ENCODE measurements around the gene PARVB. TPM values are rescaled to one million over a fixed set of nuclear protein-coding genes. Genes with fewer than 3 reads are reported as not detected.

PARVB gene
- total RNA-seq, 4 donors from 2014 or later = 3.3 to 20.8 (median 11.7) TPM

DNA sequence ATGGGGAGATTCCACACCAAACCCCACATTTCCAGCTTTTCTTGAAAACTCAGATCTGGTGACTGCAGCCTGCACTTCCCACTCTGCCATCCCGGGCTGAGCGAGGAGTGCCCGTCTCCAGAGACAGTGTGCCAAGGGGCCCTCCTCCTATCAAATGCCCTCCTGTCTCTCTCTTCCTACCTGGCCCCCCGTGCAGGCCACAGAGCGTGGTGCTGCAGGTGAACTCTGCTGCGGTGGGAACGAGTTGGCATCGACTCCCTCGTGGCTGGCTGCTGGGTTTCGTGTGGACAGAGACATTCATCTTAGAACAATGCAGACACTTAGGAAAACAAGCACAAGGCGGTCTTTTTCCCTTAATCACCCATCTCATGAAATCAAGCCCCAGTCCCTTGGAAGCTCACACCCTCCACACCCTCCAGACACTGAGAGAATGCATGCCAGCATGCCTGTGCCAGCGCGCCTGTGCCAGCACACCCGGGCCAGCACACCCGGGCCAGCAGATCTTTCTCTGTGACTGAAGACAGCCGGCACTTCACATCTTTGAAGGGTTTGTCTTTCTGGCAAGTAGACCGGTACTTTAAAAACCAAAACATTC, 65.0 kb downstream of the PARVB start:
- H3K36me3 ChIP-seq = no peaks in the 10 kb centered on the region
- no peaks in the 10 kb centered on the region for H3K9me3 ChIP-seq
- no peak for TF ChIP-seq POLR2A (IDR thresholded peaks at IDR 0.05)
- TF ChIP-seq, protein P1, sequence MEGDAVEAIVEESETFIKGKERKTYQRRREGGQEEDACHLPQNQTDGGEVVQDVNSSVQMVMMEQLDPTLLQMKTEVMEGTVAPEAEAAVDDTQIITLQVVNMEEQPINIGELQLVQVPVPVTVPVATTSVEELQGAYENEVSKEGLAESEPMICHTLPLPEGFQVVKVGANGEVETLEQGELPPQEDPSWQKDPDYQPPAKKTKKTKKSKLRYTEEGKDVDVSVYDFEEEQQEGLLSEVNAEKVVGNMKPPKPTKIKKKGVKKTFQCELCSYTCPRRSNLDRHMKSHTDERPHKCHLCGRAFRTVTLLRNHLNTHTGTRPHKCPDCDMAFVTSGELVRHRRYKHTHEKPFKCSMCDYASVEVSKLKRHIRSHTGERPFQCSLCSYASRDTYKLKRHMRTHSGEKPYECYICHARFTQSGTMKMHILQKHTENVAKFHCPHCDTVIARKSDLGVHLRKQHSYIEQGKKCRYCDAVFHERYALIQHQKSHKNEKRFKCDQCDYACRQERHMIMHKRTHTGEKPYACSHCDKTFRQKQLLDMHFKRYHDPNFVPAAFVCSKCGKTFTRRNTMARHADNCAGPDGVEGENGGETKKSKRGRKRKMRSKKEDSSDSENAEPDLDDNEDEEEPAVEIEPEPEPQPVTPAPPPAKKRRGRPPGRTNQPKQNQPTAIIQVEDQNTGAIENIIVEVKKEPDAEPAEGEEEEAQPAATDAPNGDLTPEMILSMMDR (IDR thresholded peaks at IDR 0.05) = no peak
- no peak for DNase-seq
- no peak overlapping the region for H3K4me3 ChIP-seq
- peaks cover 7 to 56% (median 24%) of the 10 kb centered on the region in 3 donors for H3K4me1 ChIP-seq
- peaks cover 0 to 50% (median 0%) of the 10 kb centered on the region in 4 donors for H3K27me3 ChIP-seq
- 17 to 36% methylated on average over 6 to 11 of the region's 17 CpGs for WGBS, 2 donors
- peak overlapping the region in 3 of 4 donors; percentile 13 to 77 (median 63) for H3K27ac ChIP-seq
- intact Hi-C loops (cut with DNase I) = no loop called here

DNA sequence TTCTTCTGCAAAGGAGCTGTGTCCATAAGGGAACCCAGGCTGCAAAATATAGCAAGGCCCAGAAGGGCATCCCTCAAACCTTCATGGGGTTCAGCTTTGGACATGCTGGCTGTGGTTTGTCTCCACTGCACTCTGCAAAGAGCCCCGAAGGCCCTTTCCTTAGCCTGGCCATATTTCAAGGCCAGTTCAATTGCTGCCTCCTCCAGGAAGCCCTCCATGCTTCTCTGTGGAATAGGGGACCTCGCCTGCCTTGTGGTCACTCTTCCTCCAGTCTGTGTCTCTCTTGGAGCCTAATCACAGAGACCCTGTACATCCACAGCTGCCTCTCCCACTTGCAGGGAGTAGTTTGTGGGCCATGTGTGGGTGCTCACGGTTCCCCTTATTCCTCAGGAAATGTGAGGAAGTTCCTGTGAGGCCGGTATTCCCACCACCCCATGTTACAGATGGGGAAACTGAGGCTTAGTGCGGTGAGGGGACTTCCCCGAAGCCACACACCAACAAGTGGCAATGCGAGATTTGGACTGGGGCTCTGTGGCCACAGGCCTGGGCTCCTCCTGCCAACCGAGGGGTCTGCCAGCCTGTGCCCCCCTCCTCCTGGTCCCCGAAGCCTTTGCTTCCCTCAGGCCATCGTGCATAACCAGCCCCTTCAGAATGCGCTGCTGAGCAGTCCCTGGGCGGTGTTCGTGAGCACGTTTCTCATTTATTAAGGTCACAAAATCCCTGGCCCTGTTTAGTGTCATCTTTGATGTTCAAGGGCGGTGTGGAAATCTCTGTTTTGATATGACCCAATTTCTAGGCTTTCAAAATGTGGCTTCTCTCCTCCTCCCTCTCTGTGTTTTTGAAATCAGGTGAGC, 65.8 kb downstream of the PARVB start:
- H3K9me3 ChIP-seq = no peaks in the 10 kb centered on the region
- H3K27me3 ChIP-seq = peaks cover 0 to 44% (median 0%) of the 10 kb centered on the region in 4 donors
- H3K4me1 ChIP-seq = peaks cover 7 to 56% (median 24%) of the 10 kb centered on the region in 3 donors
- H3K4me3 ChIP-seq = no peak overlapping the region
- TF ChIP-seq, protein P1 (IDR thresholded peaks at IDR 0.05) = no peak
- TF ChIP-seq POLR2A (IDR thresholded peaks at IDR 0.05) = no peak
- intact Hi-C loops (cut with DNase I) = no loop called here
- no peak for DNase-seq
- H3K27ac ChIP-seq = peak overlapping the region in 1 of 4 donors; percentile 77
- 50 to 64% methylated on average over 8 to 10 of the region's 15 CpGs for WGBS, 2 donors
- peaks cover 0 to 9% (median 0%) of the 10 kb centered on the region in 3 donors for H3K36me3 ChIP-seq

DNA sequence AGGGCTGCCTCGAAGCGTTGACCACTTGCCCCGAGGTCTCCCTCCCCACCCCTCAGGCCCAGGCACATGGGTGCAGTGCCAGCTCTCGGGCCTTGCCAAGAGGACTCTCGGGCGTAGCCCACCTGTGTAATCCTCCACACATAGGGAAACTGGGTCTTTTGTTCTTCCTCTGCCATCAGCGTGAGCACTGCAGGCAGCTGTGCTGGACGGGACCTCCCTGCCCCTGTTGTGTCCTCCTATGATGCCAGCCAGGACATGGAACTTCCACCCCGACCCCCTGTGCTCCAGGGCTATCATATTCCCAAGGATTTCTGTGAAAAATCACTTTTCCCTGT, 66.4 kb downstream of the PARVB start:
- Histone ChIP-seq H3K27ac (no peak overlapping the region), H3K4me1 (peaks cover 7 to 52% (median 24%) of the 10 kb centered on the region in 3 donors), H3K4me3 (no peak overlapping the region), H3K36me3 (peaks cover 0 to 15% (median 0%) of the 10 kb centered on the region in 3 donors), H3K9me3 (no peaks in the 10 kb centered on the region), H3K27me3 (peaks cover 0 to 44% (median 0%) of the 10 kb centered on the region in 4 donors)
- no peak for TF ChIP-seq POLR2A (IDR thresholded peaks at IDR 0.05)
- TF ChIP-seq, protein P1 (IDR thresholded peaks at IDR 0.05) = no peak
- no peak for DNase-seq
- intact Hi-C loops (cut with DNase I) = no loop called here
- WGBS, 2 donors = 52 to 55% methylated on average over 6 to 7 of the region's 9 CpGs

DNA sequence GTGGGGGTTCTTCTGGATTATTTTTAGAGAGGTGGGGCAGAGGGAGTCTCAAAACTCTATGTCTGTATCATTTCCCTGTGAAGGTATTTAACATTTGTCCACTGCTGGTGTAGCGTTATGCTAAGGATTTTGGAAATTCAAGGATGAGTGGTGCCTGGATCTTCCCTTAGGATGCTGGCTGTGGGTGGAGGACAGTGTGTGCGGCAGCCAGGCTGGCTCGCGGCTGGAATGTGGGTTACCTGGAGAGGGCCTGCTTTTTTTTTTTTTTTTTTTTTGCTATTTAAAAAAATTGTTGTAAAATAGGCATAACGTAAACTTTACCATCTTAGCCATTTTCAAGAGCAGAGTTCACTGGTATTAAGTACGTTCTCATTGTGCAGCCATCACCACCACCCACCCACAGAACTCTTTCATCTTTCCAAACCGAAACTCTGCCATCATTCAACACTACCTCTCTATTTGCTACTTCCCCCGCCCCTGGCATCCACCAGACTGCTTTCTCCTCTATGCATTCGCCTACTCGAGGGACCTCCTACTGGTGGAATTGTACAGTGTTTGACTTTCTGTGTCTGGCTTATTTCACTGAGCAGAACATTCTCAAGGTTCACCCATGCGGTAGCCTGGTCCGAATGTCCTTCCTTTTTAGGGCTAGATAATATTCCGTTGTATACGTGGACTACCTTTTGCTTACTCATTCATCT, 67.1 kb downstream of the PARVB start:
- TF ChIP-seq, protein P1 (IDR thresholded peaks at IDR 0.05) = peak in 1 of 6 experiments; percentile 26
- TF ChIP-seq POLR2A (IDR thresholded peaks at IDR 0.05) = no peak
- no peak for DNase-seq
- no peak overlapping the region for H3K27ac ChIP-seq
- H3K4me1 ChIP-seq = peaks cover 7 to 46% (median 22%) of the 10 kb centered on the region in 3 donors
- intact Hi-C loops (cut with DNase I) = no loop called here
- H3K9me3 ChIP-seq = no peaks in the 10 kb centered on the region
- peaks cover 0 to 41% (median 0%) of the 10 kb centered on the region in 4 donors for H3K27me3 ChIP-seq
- no peak overlapping the region for H3K4me3 ChIP-seq
- WGBS, 2 donors = 60 to 62% methylated on average over 14 of the region's 14 CpGs
- H3K36me3 ChIP-seq = peaks cover 0 to 21% (median 0%) of the 10 kb centered on the region in 3 donors

All from esophagus squamous epithelium (tissue), 5 donors.